HepG2 (cell line): ENCODE data around the gene PDE4DIP.
"Not testable (repeated sequence)": the region's sequence is repeated elsewhere in the genome, so short reads cannot be mapped to it uniquely, and the experiment has no call there.

Experiments used
- EZH2 ChIP-seq: conservative IDR thresholded peaks from 2 replicates; pipeline ENCODE4 v1.6.1; 2012; ENCODE audit warnings: mild to moderate bottlenecking, low read depth, low read length, moderate library complexity
- PHF8 ChIP-seq: sonication (generic); formaldehyde crosslinking; IDR thresholded peaks from 2 replicates; pipeline ENCODE4 v1.5.0; 2020; ENCODE audit warnings: missing genetic modification reagents
- REL ChIP-seq: sonication (generic); formaldehyde crosslinking; conservative IDR thresholded peaks from 2 replicates; pipeline ENCODE4 v1.8.0; 2022; ENCODE audit warnings: mild to moderate bottlenecking, missing genetic modification reagents, moderate library complexity
- RELA ChIP-seq: sonication (generic); formaldehyde crosslinking; IDR thresholded peaks from 2 replicates; pipeline ENCODE4 v1.4.0; 2020; ENCODE audit warnings: missing genetic modification reagents
- ZNF883 ChIP-seq: sonication (generic); formaldehyde crosslinking; IDR thresholded peaks from 2 replicates; pipeline ENCODE4 v1.5.1; 2020; ENCODE audit warnings: mild to moderate bottlenecking, missing genetic modification reagents; ENCODE audit errors: not compliant biosample characterization
- ZZZ3 ChIP-seq: sonication (generic); formaldehyde crosslinking; IDR thresholded peaks from 2 replicates; pipeline ENCODE4 v1.4.0; 2020; ENCODE audit warnings: missing genetic modification reagents, mild to moderate bottlenecking, borderline replicate concordance
- TF ChIP-seq, protein P1 (sequence below): sonication (generic); formaldehyde crosslinking; IDR thresholded peaks from 2 replicates; pipeline ENCODE4 v1.5.0; 2020; ENCODE audit warnings: mild to moderate bottlenecking, missing genetic modification reagents, moderate library complexity
- TF ChIP-seq, protein P2 (sequence below): sonication (generic); formaldehyde crosslinking; IDR thresholded peaks from 2 replicates; pipeline ENCODE4 v1.5.1; 2020; ENCODE audit warnings: missing genetic modification reagents, mild to moderate bottlenecking, borderline replicate concordance
- TF ChIP-seq, protein P3 (sequence below): IDR thresholded peaks from 2 replicates; pipeline ENCODE4 v1.6.1; 2012; ENCODE audit warnings: low read length, improper control_type of control experiment
- TF ChIP-seq, protein P4 (sequence below): sonication (generic); formaldehyde crosslinking; IDR thresholded peaks from 2 replicates; pipeline ENCODE4 v1.4.0; 2020; ENCODE audit warnings: low read depth, mild to moderate bottlenecking, missing genetic modification reagents
- TF ChIP-seq, protein P5 (sequence below): sonication (generic); formaldehyde crosslinking; IDR thresholded peaks from 2 replicates; pipeline ENCODE4 v1.4.0; 2020; ENCODE audit warnings: missing genetic modification reagents
- TF ChIP-seq, protein P6 (sequence below): sonication (generic); formaldehyde crosslinking; IDR thresholded peaks from 2 replicates; pipeline ENCODE4 v1.8.0; 2022; ENCODE audit warnings: missing genetic modification reagents, mild to moderate bottlenecking, moderate library complexity, borderline replicate concordance

DNA sequence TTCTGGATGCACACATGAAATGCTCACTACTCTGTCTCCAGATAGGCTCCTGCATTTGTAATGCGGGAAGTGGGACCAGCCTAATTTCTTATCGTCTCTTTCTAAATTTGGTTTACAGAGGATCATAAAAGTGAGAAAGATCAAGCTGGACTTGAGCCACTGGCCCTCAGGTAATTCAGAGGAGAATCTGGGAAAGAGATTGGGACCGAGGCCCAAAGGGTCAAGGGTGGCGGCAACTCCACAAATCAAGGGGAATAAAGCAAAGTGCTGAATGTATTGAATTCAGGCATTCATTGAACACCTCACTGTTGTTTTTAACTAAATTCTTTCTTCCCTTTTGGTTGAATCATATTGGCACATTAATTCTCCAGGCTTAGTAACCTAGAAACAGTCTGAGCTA lies 164.1 kb downstream of the PDE4DIP start:
- TF ChIP-seq, protein P1, sequence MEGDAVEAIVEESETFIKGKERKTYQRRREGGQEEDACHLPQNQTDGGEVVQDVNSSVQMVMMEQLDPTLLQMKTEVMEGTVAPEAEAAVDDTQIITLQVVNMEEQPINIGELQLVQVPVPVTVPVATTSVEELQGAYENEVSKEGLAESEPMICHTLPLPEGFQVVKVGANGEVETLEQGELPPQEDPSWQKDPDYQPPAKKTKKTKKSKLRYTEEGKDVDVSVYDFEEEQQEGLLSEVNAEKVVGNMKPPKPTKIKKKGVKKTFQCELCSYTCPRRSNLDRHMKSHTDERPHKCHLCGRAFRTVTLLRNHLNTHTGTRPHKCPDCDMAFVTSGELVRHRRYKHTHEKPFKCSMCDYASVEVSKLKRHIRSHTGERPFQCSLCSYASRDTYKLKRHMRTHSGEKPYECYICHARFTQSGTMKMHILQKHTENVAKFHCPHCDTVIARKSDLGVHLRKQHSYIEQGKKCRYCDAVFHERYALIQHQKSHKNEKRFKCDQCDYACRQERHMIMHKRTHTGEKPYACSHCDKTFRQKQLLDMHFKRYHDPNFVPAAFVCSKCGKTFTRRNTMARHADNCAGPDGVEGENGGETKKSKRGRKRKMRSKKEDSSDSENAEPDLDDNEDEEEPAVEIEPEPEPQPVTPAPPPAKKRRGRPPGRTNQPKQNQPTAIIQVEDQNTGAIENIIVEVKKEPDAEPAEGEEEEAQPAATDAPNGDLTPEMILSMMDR (CRISPR knock-in tag): not testable (repeated sequence)
- not testable (repeated sequence) for TF ChIP-seq ZNF883 (CRISPR knock-in tag); EZH2; RELA (CRISPR knock-in tag); ZZZ3 (CRISPR knock-in tag); REL (CRISPR knock-in tag); PHF8 (CRISPR knock-in tag)
- TF ChIP-seq, protein P2, sequence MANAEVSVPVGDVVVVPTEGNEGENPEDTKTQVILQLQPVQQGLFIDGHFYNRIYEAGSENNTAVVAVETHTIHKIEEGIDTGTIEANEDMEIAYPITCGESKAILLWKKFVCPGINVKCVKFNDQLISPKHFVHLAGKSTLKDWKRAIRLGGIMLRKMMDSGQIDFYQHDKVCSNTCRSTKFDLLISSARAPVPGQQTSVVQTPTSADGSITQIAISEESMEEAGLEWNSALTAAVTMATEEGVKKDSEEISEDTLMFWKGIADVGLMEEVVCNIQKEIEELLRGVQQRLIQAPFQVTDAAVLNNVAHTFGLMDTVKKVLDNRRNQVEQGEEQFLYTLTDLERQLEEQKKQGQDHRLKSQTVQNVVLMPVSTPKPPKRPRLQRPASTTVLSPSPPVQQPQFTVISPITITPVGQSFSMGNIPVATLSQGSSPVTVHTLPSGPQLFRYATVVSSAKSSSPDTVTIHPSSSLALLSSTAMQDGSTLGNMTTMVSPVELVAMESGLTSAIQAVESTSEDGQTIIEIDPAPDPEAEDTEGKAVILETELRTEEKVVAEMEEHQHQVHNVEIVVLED: not testable (repeated sequence)
- TF ChIP-seq, protein P3, sequence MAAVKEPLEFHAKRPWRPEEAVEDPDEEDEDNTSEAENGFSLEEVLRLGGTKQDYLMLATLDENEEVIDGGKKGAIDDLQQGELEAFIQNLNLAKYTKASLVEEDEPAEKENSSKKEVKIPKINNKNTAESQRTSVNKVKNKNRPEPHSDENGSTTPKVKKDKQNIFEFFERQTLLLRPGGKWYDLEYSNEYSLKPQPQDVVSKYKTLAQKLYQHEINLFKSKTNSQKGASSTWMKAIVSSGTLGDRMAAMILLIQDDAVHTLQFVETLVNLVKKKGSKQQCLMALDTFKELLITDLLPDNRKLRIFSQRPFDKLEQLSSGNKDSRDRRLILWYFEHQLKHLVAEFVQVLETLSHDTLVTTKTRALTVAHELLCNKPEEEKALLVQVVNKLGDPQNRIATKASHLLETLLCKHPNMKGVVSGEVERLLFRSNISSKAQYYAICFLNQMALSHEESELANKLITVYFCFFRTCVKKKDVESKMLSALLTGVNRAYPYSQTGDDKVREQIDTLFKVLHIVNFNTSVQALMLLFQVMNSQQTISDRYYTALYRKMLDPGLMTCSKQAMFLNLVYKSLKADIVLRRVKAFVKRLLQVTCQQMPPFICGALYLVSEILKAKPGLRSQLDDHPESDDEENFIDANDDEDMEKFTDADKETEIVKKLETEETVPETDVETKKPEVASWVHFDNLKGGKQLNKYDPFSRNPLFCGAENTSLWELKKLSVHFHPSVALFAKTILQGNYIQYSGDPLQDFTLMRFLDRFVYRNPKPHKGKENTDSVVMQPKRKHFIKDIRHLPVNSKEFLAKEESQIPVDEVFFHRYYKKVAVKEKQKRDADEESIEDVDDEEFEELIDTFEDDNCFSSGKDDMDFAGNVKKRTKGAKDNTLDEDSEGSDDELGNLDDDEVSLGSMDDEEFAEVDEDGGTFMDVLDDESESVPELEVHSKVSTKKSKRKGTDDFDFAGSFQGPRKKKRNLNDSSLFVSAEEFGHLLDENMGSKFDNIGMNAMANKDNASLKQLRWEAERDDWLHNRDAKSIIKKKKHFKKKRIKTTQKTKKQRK: not testable (repeated sequence)
- TF ChIP-seq, protein P4, sequence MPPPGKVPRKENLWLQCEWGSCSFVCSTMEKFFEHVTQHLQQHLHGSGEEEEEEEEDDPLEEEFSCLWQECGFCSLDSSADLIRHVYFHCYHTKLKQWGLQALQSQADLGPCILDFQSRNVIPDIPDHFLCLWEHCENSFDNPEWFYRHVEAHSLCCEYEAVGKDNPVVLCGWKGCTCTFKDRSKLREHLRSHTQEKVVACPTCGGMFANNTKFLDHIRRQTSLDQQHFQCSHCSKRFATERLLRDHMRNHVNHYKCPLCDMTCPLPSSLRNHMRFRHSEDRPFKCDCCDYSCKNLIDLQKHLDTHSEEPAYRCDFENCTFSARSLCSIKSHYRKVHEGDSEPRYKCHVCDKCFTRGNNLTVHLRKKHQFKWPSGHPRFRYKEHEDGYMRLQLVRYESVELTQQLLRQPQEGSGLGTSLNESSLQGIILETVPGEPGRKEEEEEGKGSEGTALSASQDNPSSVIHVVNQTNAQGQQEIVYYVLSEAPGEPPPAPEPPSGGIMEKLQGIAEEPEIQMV: not testable (repeated sequence)
- TF ChIP-seq, protein P5, sequence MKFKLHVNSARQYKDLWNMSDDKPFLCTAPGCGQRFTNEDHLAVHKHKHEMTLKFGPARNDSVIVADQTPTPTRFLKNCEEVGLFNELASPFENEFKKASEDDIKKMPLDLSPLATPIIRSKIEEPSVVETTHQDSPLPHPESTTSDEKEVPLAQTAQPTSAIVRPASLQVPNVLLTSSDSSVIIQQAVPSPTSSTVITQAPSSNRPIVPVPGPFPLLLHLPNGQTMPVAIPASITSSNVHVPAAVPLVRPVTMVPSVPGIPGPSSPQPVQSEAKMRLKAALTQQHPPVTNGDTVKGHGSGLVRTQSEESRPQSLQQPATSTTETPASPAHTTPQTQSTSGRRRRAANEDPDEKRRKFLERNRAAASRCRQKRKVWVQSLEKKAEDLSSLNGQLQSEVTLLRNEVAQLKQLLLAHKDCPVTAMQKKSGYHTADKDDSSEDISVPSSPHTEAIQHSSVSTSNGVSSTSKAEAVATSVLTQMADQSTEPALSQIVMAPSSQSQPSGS: not testable (repeated sequence)
- TF ChIP-seq, protein P6, sequence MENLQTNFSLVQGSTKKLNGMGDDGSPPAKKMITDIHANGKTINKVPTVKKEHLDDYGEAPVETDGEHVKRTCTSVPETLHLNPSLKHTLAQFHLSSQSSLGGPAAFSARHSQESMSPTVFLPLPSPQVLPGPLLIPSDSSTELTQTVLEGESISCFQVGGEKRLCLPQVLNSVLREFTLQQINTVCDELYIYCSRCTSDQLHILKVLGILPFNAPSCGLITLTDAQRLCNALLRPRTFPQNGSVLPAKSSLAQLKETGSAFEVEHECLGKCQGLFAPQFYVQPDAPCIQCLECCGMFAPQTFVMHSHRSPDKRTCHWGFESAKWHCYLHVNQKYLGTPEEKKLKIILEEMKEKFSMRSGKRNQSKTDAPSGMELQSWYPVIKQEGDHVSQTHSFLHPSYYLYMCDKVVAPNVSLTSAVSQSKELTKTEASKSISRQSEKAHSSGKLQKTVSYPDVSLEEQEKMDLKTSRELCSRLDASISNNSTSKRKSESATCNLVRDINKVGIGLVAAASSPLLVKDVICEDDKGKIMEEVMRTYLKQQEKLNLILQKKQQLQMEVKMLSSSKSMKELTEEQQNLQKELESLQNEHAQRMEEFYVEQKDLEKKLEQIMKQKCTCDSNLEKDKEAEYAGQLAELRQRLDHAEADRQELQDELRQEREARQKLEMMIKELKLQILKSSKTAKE (CRISPR knock-in tag): not testable (repeated sequence)
